ENCODE results near the gene IFIT2.

DNA sequence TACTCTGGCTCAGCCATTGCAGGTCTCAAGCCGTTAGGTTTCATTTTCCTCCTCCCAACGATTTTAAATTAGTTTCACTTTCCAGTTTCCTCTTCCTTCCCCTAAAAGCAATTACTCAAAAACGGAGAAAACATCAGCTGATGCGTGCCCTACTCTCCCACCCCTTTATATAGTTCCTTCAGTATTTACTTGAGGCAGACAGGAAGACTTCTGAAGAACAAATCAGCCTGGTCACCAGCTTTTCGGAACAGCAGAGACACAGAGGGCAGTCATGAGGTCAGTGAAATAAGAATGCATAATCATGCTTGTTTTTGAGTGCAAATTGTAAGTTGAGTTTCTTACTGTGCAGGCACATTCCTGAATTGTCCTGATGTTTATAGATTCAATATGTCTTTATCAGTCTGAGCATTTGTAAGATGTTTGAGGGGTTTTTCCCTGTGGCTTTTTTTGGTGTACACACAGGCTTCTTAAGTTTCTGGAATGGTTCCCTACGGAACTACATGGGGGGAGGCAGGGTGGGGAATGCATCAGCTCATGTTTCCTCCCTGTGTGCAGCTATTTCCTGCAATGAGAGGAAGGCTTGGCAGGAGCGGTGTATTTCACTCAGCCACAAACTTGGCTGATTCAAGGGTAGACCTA lies 26.1 kb downstream of the IFIT2 start, which contains the start of gene IFIT3:
- TF ChIP-seq, protein P1, sequence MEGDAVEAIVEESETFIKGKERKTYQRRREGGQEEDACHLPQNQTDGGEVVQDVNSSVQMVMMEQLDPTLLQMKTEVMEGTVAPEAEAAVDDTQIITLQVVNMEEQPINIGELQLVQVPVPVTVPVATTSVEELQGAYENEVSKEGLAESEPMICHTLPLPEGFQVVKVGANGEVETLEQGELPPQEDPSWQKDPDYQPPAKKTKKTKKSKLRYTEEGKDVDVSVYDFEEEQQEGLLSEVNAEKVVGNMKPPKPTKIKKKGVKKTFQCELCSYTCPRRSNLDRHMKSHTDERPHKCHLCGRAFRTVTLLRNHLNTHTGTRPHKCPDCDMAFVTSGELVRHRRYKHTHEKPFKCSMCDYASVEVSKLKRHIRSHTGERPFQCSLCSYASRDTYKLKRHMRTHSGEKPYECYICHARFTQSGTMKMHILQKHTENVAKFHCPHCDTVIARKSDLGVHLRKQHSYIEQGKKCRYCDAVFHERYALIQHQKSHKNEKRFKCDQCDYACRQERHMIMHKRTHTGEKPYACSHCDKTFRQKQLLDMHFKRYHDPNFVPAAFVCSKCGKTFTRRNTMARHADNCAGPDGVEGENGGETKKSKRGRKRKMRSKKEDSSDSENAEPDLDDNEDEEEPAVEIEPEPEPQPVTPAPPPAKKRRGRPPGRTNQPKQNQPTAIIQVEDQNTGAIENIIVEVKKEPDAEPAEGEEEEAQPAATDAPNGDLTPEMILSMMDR (IDR thresholded peaks at IDR 0.05): no peak
- TF ChIP-seq POLR2AphosphoS5 (IDR thresholded peaks at IDR 0.05): peak; percentile 52
